GM18909 (cell line): ENCODE results near the gene GPAT2.
"Not testable (repeated sequence)": the region's sequence is repeated elsewhere in the genome, so short reads cannot be mapped to it uniquely, and the experiment has no call there.

Experiments
- ATAC-seq: cut with Tn5 transposase; IDR thresholded peaks from one replicate; pipeline ENCODE4 v1.9.1; 2021; ENCODE audit warnings: mild to moderate bottlenecking; ENCODE audit not compliant: unreplicated experiment, poor library complexity

Gene GPAT2

DNA sequence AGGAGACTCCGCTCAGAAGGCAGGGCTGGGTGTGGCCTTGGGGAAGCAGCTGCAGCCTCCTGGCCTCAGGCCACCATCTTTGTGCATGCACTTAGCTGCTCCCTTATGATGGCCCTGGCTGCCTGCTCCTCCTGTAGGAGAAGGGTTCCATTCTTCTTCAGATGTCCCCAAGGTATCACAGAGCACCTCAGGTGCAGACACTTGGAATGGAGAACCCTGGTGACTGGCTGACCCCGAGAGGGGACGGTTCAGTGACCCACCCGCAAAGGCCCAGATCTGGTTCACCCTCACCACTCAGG, 9.6 kb downstream of the GPAT2 start:
- ATAC-seq, result no peak

GRCh38 chr2:96024336-96025193, 10.2 kb downstream of the GPAT2 start:
- ATAC-seq, result no peak

DNA sequence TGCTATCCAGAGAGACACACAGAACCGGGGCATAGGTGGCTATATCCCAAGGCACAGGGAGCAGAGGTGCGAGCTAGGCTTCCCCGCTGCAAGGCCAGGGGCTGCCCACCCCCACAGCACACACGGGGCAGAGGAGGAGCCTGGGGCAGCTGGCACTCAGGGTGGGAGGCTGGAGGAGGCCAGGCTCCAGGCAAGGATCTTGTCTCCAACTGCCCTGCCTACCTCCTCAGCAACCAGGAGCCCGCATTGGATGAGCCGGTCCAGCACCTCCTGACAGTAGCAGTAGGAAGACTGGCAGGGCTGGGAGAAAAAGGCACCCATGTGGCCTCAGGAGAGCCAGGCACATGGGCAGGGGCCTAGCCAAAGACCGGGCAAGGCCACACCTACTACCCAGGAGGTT, 11.0 kb downstream of the GPAT2 start:
- ATAC-seq, result peak; percentile 6

DNA sequence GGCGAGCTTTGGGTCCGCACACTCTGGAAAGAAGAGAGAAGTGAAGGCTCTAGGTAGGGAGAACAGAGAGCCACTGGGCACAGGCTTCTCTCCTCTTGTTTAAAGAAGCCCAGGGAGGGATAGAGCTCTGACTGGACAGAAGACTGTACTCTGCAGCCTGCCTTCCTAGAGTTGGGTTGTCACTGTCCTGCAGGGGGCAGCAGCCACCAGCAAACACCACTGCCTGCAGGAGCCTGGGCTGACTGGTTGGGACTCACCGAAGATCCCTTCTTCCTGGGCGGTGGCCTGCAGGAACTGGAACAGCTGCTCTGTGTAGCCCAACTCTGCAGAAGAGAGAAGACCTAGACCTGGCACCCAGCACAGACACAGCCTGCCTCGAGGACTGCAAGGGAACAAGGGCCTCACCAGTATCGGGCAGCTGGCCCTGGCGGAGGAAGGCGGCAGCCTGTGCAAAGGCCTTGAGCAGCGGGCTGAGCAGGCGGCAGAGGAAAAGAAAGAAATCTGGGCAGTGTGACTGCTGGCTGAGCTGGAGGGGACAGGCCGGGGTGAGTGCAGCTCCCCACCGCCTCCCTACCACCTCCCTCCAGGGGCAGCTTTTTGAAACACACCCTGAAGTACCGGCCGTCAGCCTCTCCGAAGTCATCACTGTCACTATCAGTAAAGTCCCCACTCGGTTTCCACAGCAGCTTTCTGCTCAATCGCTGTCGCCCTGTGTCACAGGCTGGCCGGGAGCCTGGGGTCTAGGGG, 11.8 kb downstream of the GPAT2 start:
- peak; percentile 61 for ATAC-seq

GRCh38 chr2:96022126-96022525, 12.6 kb downstream of the GPAT2 start:
- ATAC-seq, result not testable (repeated sequence)

GRCh38 chr2:96021142-96021541, 13.6 kb downstream of the GPAT2 start:
- ATAC-seq, result not testable (repeated sequence)

DNA sequence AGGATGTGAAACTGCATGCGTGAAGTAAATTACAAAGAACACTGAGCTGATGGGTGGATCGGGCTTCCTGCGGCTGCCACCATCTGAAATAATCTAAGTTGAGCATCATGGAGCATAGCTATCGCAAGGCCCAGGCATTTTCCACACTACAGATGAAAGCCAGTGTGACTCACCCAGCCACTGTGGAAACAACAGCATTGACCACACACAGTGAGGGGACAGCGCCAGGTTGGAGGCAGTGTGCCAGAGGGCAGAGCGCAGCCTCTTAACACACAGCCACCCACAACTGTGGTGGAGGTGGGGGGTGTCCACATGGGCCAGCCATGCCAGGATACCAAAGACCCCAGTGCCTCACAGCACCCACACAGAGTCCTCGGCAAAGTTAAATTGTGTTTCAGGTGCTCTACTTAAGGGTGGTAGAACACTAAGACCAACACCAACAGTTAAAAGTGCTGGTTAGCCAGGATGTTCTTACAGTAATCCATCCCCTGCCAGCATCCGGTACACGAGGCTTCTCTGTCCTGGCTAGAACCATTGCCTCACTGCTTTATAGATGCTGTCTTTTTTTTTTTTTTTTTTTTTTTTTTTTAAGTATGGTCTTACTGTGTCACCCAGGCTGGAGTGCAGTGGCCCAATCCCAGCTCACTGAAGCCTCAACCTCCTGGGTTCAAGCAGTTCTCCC, 14.7 kb downstream of the GPAT2 start:
- ATAC-seq, result not testable (repeated sequence)

DNA sequence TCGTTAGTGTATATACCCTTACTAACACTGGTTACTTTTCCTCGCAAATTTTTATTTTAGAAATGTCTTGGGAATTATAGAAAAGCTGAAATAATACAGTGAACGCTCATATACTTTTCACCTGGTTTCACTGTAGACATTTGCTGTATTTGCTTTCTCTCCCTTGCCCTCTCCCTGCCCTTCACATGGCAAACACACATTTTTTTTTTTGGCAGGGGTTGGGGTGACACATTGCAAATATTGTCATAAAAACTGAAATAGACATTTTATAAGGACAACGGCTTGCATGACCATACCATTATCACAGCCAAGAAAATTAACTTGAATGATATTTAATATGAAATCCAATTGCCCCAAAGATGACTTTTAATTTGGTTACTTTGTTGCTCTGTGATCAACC, 18.4 kb downstream of the GPAT2 start:
- not testable (repeated sequence) for ATAC-seq

- not testable (repeated sequence) for ATAC-seq
Observed at GRCh38 chr2:96012792-96013264, 21.9 kb downstream of the GPAT2 start.

- ATAC-seq, result not testable (repeated sequence)
Observed at GRCh38 chr2:96012086-96012791, 22.5 kb downstream of the GPAT2 start.

- ATAC-seq, result peak; percentile 14
Observed at GRCh38 chr2:96011129-96011455, 23.6 kb downstream of the GPAT2 start.

DNA sequence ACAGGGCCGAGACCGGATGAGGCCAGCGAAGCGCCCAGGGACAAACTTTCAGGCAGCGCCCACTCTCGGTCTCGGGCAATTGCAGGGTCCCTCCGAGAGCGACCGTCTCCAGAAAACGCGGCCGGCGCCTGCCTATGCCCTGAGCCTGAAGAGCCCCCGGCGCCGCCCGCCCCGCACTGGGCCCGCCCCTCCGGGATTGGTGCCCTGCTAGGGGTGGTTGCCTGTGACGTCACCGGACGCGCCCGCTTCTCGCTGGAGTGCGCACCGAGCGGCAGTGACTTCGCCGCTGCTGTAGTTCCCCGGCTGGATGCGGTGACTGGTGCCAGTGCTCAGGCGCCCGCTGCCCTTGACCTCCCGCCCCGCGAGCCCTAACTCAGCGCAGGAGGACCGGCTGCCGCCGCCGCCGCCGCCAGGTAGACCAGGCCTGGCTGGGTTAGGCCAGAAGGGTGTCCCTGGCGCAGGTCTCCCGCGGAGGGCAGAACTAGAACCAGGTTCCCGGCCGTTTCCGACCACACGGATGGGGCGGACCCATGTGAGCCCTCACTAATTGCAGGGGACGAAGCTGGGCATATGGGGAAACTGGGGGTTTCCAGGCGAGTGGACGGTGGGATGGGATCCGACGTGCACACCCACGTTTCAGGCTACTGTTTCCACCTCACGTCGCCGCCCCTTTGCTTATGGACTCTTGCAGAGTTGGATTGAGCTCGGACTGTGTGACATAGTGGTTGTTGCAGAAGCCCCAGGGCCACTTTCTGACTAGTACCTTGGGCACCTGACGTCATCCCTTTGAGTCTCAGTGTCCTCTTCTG, 24.2 kb downstream of the GPAT2 start:
- ATAC-seq, result peak; percentile 98

DNA sequence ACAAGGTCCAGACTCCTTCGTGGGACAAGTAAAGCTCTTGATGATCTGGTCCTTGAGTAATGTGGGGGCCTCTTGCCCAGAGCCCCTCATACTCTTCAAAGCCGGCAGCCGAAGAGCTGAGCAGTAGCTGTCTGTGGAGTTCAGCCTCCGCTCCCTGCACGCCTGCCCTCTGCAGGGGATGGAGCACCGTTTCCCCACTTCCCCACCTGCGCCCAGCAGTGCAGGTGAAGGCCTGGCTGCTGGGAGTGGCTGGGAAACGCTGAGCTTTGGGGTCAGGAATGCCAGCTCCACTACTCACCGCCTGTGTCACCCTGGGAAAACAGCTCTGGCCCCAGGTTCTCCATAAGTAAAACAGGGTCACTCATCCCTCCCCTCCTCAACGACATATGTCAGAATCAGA, 24.9 kb downstream of the GPAT2 start:
- peak; percentile 2 for ATAC-seq

GRCh38 chr2:96008051-96008450, 26.7 kb downstream of the GPAT2 start:
- ATAC-seq, result not testable (repeated sequence)

- ATAC-seq, result not testable (repeated sequence)
Observed at GRCh38 chr2:96006248-96006647, 28.5 kb downstream of the GPAT2 start.

GRCh38 chr2:95992520-95993272, 42.0 kb downstream of the GPAT2 start:
- ATAC-seq, result peak; percentile 55

DNA sequence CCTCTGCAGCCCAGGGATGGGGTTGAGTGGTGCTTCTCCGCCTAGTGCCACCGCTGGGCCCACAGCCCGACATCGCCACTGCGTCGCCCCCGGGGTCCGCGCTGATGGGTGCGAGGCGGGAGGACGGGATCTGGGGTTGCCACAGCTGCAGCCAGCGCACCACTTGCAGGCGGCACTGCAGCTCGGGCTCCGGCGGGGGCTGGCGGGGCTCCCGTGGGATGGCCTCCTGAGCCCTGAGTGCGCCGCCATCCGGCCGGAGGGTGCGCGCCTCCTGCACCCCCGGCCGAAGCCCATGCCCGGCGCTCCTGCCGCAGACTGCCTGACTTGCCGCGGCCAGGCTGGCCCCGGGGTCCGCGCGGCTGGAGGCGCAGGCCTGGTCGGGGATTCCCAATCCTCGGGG, 42.6 kb downstream of the GPAT2 start:
- ATAC-seq, result peak; percentile 48

GRCh38 chr2:95991351-95992094, 43.2 kb downstream of the GPAT2 start, which contains the start of gene ANKRD36C:
ANKRD36C (minus strand) TSS chr2:95991824; CDS start chr2:95991708, 116 bp downstream.
- peak; percentile 92 for ATAC-seq
